NCI-H774 (cell line): ENCODE data around the gene PIK3R6.
"Not testable (repeated sequence)": the region's sequence is repeated elsewhere in the genome, so short reads cannot be mapped to it uniquely, and the experiment has no call there.

Source experiments
- DNase-seq: peaks from one replicate; lab custom pipeline; 2025; lab: John Stamatoyannopoulos, UW

PIK3R6 gene

DNA sequence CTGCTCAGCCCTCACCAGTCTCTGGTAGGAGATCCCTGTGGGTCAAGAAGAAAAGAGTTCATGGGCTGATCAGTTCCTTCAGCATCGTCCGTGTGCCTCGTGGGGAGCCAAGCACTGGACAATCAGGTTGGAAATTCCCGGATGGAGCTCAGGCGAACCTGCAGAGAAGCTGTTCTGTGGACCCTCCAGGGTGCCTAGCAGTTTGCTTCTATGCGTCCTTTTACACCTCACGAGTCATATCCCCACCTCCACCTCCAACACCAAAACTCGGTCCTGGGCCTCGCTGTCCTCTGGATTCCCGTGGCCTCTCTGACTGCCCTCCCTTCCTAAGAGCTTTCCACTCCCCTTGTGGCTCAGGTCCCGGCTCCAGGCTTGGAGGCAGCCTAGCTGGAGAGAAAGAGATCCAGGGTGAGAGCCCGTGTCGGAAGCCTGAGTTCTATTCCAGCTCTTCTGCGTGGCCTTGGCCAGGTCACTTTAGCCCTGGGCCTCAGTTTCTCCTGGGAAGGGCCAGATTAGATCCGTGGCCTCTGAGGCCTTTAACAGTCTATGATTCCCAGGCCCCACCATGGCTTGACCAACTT, 26.2 kb upstream of the PIK3R6 start:
- no peak for DNase-seq

DNA sequence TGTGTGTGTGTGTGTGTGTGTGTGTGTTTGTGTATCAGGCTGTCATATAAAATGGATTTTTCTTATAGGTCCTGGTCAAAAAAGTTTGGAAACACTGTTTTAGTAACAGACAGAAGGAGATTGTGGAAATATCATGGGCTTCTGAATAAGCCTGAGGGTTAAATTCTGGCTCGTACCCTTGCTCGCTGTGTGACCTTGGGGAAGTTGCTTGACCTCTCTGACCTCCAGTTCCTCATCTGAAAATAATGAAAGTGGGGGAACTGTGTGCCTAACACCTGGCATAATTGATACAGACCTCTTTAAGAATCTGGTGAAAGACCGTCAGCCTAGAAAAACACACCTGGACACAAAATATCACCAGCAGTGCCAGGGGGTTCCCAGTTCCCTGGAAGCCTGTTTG, 25.6 kb upstream of the PIK3R6 start:
- DNase-seq, result no peak

GRCh38 chr17:8892338-8892690, 24.8 kb upstream of the PIK3R6 start:
- no peak for DNase-seq

DNA sequence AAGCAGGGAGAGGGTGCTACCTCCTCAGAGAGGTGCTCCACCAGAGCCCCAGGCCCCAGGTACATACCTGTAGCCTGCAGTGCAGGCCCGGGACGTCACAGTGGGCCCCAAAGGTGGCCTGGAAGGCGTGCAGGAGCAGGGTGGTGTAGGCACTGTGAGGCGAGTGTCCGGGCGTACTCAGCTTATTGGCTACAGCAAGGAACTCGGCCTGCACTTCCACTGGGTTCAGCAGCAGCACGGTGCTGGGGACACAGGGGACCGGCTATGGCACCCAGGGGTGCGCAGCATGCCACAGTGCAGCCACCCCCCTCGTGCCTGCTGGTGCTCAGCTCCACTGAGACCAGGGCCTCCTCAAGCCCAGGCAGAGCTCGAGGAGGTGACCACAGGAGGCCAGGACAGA, 23.2 kb upstream of the PIK3R6 start:
- no peak for DNase-seq

DNA sequence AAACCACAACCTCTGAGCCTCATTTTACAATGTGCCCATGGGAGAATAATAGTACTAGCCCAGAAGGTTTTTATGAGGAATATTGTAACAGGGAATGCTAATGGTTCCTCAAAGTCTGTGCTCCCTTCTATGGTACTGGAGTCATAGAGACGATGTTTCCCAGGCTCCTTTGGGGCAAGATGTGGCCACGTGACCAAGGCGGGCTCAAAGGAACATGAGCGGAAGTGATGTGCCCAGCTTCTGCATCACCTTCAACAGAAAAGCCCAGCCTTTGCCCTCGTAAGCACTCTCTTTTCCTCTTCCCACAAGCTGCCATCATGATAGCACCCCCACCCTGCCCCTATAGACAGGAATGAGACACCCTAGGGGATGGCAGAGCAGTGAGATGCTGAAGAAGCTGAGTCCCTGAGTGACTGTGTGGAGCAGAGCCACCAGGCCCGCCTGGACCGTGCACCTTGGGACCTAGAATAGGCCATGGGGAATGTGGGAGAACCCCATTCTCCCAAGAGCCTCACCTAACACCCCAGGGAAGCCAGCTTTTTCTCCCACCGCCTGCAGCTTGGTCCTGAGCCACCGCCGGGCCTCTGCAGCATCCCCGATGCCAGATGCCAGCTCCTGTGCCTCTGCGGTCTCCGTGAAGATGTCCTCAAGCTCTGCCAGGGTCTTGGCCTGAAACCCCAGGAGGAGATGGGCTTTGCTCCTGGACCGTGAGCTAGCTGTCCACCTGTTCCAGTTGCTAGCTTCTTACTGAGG, 22.2 kb upstream of the PIK3R6 start:
- no peak for DNase-seq

- DNase-seq, result no peak
Measured at GRCh38 chr17:8888704-8889302, 21.3 kb upstream of the PIK3R6 start.

GRCh38 chr17:8887834-8888703, 20.6 kb upstream of the PIK3R6 start:
- no peak for DNase-seq

DNA sequence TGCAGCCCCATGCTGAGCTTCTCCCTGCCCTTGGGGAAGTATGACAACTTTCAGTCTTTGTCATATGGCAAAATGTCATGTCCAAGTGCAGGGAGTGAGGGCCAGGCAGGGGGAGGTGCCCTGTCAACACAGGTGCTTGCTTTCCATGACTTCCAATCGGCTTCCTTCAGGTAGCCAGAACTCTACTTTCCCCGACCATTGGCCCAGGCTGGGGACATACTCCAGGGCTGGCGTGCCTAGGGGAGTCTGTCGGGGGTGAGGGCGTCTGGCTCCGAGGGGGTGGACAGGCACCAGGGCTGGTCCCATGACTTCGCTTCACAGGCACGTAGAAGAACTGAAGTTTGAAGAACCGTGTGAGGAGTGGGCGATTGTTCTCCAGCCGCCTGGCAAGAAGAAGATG, 19.8 kb upstream of the PIK3R6 start:
- DNase-seq, result no peak

GRCh38 chr17:8885967-8886684, 18.7 kb upstream of the PIK3R6 start:
- DNase-seq, result no peak

DNA sequence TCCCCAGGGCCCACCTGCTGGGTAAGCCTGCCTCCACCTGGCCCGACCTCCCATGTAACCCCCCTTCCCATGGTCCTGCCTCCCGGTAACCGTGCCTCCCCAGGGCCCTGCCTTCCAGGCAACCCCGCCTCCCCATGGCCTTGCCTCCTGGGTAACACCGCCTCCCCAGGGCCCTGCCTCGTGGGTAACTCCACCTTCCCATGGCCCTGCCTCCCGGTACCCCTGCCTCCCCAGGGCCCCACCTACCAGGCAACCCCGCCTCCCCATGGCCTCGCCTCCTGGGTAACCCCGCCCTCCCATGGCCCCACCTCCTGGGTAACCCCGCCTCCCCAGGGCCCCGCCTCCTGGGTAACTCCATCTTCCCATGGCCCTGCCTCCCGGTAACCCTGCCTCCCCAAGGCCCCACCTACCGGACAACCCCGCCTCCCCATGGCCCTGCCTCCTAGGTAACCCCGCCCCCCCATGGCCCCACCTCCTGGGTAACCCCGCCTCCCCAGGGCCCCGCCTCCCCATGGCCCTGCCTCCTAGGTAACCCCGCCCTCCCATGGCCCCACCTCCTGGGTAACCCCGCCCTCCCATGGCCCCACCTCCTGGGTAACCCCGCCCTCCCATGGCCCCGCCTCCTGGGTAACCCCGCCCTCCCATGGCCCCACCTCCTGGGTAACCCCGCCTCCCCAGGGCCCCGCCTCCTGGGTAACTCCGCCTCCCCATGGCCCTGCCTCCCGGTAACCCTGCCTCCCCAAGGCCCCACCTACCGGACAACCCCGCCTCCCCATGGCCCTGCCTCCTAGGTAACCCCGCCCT, 17.9 kb upstream of the PIK3R6 start:
- not testable (repeated sequence) for DNase-seq

DNA sequence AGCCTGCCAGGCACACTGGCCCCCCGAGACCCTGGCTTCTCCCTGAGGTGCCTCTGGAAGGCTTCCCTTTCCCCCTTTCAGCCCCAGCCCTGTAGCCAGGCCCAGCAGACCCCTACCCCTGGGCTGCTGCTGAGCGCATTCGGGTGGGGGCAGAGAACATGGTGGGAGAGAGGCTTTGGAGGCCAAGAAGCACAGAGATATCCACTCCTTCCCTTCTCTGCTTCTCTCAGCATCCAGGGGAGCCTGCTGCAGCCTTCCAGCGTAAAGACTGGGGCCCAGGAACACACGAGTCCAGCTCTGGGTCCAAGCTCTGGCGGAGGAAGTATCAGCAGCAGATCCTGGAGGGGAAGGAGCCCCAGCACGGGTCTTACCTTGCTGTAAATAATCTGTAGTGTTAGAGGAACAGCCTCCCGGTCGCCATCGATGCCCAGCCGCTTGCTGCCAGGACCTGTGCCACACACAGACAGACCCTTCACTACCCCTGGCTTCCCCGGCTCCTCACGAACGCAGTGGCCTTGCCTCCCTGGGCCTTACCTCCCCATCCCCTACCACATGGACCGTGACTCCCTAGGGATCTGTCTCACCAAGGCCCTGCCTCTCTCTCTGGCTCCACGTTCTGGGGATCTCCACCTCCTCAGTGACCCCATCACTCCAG, 17.0 kb upstream of the PIK3R6 start:
- DNase-seq, result no peak

GRCh38 chr17:8883353-8883752, 15.9 kb upstream of the PIK3R6 start:
- DNase-seq, result no peak

DNA sequence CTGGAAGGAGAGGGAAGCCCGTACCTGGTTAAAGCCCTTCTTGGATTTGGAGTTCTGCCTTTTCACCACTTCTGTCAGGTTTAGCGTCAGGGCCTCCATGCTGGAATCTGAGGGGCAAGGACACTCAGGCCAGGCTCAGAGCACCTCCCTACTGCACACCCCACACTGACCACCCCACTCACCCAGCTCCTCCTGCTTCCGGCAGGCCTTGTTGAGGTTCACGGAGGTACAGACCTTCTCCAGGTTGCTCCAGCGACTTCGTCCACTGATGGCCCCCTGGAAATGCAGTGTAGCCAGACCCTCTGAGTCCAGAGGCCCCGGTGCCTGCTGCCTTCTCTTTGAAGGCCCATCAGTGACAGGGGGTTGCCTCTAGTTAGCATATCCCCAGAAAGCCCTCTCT, 14.1 kb upstream of the PIK3R6 start:
- no peak for DNase-seq

GRCh38 chr17:8880466-8880865, 13.0 kb upstream of the PIK3R6 start:
- no peak for DNase-seq

- no peak for DNase-seq
Measured at GRCh38 chr17:8879410-8879809, 11.9 kb upstream of the PIK3R6 start.

- DNase-seq, result no peak
Measured at GRCh38 chr17:8877984-8878383, 10.5 kb upstream of the PIK3R6 start.

DNA sequence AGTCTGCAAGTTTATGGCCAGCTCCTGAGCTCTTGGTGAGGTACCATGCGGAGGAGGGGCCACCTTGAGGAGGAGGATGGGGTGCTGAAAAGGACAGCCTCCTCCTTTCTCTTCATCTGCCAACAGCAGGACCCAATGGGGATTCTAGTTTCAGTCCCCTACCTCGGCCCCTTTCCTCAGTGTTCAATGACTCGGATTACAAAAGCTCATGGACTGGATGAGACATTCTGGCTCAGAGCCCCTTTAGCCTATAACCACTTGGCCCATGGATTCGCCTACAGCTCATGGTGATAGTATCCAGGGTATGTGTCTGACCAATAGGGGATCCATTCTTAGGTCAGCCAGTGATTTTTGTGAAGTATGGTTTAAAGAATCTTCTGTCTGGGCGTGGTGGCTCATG, 8.5 kb upstream of the PIK3R6 start:
- no peak for DNase-seq

GRCh38 chr17:8875436-8875835, 8.0 kb upstream of the PIK3R6 start:
- no peak for DNase-seq

- DNase-seq, result no peak
Measured at GRCh38 chr17:8873801-8874715, 6.6 kb upstream of the PIK3R6 start.
